Activated B cell treated with CpG ODN at 0.5 μM for 24 hours (primary cell): ENCODE measurements around the gene MICAL3. TPM values are rescaled to one million over a fixed set of nuclear protein-coding genes. Genes with fewer than 3 reads are reported as not detected.
"Not testable (repeated sequence)": the region's sequence is repeated elsewhere in the genome, so short reads cannot be mapped to it uniquely, and the experiment has no call there.

Experiments
- ATAC-seq: fragments of 200-7000 bp; cut with Tn5 transposase; one replicate; pipeline ENCODE4 v1.10.0; 2021; ENCODE audit warnings: low read depth, mild to moderate bottlenecking, moderate library complexity
- CTCF ChIA-PET: fragments of 350-600 bp; sonication (Branson Sonifier 250); formaldehyde crosslinking; loops from one replicate; lab custom pipeline; 2021; ENCODE audit warnings: antibody characterized with exemption; lab: Charles Lee
- POLR2A ChIA-PET: fragments of 350-600 bp; sonication (Branson Sonifier 250); formaldehyde crosslinking; loops from one replicate; lab custom pipeline; 2021; ENCODE audit warnings: antibody characterized with exemption; lab: Charles Lee
- DNase-seq: peaks from one replicate; pipeline ENCODE4 v3.0.0; 2022
- H3K27ac Mint-ChIP-seq: one replicate; pipeline ENCODE4 v1.8.0; 2020; ENCODE audit warnings: mixed read lengths
- H3K27me3 Mint-ChIP-seq: one replicate; pipeline ENCODE4 v1.8.0; 2021; ENCODE audit warnings: mixed read lengths
- H3K36me3 Mint-ChIP-seq: one replicate; pipeline ENCODE4 v1.8.0; 2021; ENCODE audit warnings: low read depth, mixed read lengths
- H3K4me1 Mint-ChIP-seq: one replicate; pipeline ENCODE4 v1.8.0; 2021; ENCODE audit warnings: mixed read lengths
- H3K4me3 Mint-ChIP-seq: one replicate; pipeline ENCODE4 v1.8.0; 2020; ENCODE audit warnings: mild to moderate bottlenecking, mixed read lengths
- H3K9me3 Mint-ChIP-seq: one replicate; pipeline ENCODE4 v1.8.0; 2020; ENCODE audit warnings: mixed read lengths
- CTCF ChIP-seq: fragments of 200-600 bp; IDR thresholded peaks from one replicate; pipeline ENCODE4 v1.8.0; 2022; ENCODE audit warnings: antibody characterized with exemption, mild to moderate bottlenecking
- intact Hi-C: fragments of 100-400 bp; cut with micrococcal nuclease; formaldehyde crosslinking; loops from one replicate; pipeline ENCODE4 v1.15.1; 2024
- total RNA-seq: library from RNA; stranded (reverse); gene quantifications from 2 replicates; pipeline ENCODE4 v1.2.3, GENCODE V29; 2022

Gene MICAL3
- total RNA-seq, 1 donor from 2014 or later = 257 TPM

GRCh38 chr22:18057568-18058209 lies 33.3 kb upstream of the MICAL3 start:
- peak overlapping the region; percentile 97 for H3K27ac Mint-ChIP-seq
- no peak for TF ChIP-seq CTCF
- DNase-seq = peak; percentile 53
- ATAC-seq = peak; percentile 83
- POLR2A ChIA-PET = interaction anchor here (0.6 to 4.6 kb wide), 21 partner anchors 8 to 488 kb away, joined by 3 to 50 read pairs (median 8); partner anchors contain the start of genes BID, MICAL3 and PEX26
- H3K9me3 Mint-ChIP-seq = no peaks in the 10 kb centered on the region
- intact Hi-C loops = loop anchor here (1.0 to 2.0 kb wide), 6 partner anchors 9 to 259 kb away; partner anchors contain the start of gene MICAL3
- CTCF ChIA-PET = interaction anchor here (0.9 to 4.8 kb wide), 4 partner anchors 14 to 45 kb away, joined by 3 to 44 read pairs (median 13); partner anchors contain the start of genes MICAL3 and PEX26
- peak overlapping the region; percentile 71 for H3K4me3 Mint-ChIP-seq
- H3K4me1 Mint-ChIP-seq = peaks cover 49% of the 10 kb centered on the region
- H3K36me3 Mint-ChIP-seq = no peaks in the 10 kb centered on the region
- H3K27me3 Mint-ChIP-seq = no peaks in the 10 kb centered on the region

GRCh38 chr22:18056807-18057474 lies 32.6 kb upstream of the MICAL3 start:
- Mint-ChIP-seq H3K4me3 (peak overlapping the region; percentile 71), H3K27me3 (no peaks in the 10 kb centered on the region)
- ATAC-seq = peak; percentile 65

GRCh38 chr22:18056161-18056666 lies 31.9 kb upstream of the MICAL3 start:
- ChIA-PET CTCF (interaction anchor here (0.8 to 4.8 kb wide), 5 partner anchors 15 to 32 kb away, joined by 3 to 44 read pairs (median 6); partner anchors contain the start of genes MICAL3 and PEX26), POLR2A (interaction anchor here (0.6 to 4.6 kb wide), 14 partner anchors 9 to 494 kb away, joined by 3 to 50 read pairs (median 9); partner anchors contain the start of genes MICAL3 and PEX26)
- Mint-ChIP-seq H3K36me3 (no peaks in the 10 kb centered on the region), H3K4me3 (peak overlapping the region; percentile 70), H3K27ac (peak overlapping the region; percentile 97), H3K9me3 (no peaks in the 10 kb centered on the region), H3K4me1 (peaks cover 47% of the 10 kb centered on the region), H3K27me3 (no peaks in the 10 kb centered on the region)
- no peak for DNase-seq
- no peak for TF ChIP-seq CTCF
- intact Hi-C loops = loop anchor here (2.0 kb wide), 1 partner anchor 45 kb away; no protein-coding TSS in a partner anchor
- ATAC-seq = peak; percentile 5

More at GRCh38 chr22:18056807-18057474, 32.6 kb upstream of the MICAL3 start:
- Mint-ChIP-seq H3K27ac (peak overlapping the region; percentile 97), H3K36me3 (no peaks in the 10 kb centered on the region), H3K4me1 (peaks cover 49% of the 10 kb centered on the region), H3K9me3 (no peaks in the 10 kb centered on the region)
- POLR2A ChIA-PET = interaction anchor here (0.6 to 4.6 kb wide), 23 partner anchors 9 to 790 kb away, joined by 3 to 50 read pairs (median 8); partner anchors contain the start of genes BID, MICAL3 and PEX26
- TF ChIP-seq CTCF = no peak
- CTCF ChIA-PET = interaction anchor here (0.8 to 4.8 kb wide), 6 partner anchors 15 to 44 kb away, joined by 3 to 44 read pairs (median 4); partner anchors contain the start of genes MICAL3 and PEX26
- intact Hi-C loops = loop anchor here (1.0 to 2.0 kb wide), 6 partner anchors 9 to 259 kb away; partner anchors contain the start of gene MICAL3
- DNase-seq = peak; percentile 60

- POLR2A ChIA-PET = interaction anchor here (0.6 to 4.6 kb wide), 7 partner anchors 15 to 428 kb away, joined by 6 to 50 read pairs (median 12); partner anchors contain the start of gene PEX26
- Mint-ChIP-seq H3K27ac (peak overlapping the region; percentile 97), H3K9me3 (no peaks in the 10 kb centered on the region), H3K36me3 (no peaks in the 10 kb centered on the region), H3K4me3 (no peak overlapping the region), H3K27me3 (no peaks in the 10 kb centered on the region), H3K4me1 (peaks cover 45% of the 10 kb centered on the region)
- ATAC-seq = no peak
- CTCF ChIA-PET = interaction anchor here (3.6 to 4.8 kb wide), 2 partner anchors 20 to 31 kb away, joined by 20 to 44 read pairs; partner anchors contain the start of genes MICAL3 and PEX26
- TF ChIP-seq CTCF = no peak
- no peak for DNase-seq
- intact Hi-C loops = loop anchor here (2.0 kb wide), 1 partner anchor 45 kb away; no protein-coding TSS in a partner anchor
Measured at GRCh38 chr22:18055619-18056160, 31.3 kb upstream of the MICAL3 start.

GRCh38 chr22:18053216-18053946 lies 29.0 kb upstream of the MICAL3 start:
- CTCF ChIA-PET = not testable (repeated sequence)

GRCh38 chr22:18051113-18051512 lies 26.8 kb upstream of the MICAL3 start:
- H3K36me3 Mint-ChIP-seq, intact Hi-C loops, DNase-seq: not testable (repeated sequence)

More at GRCh38 chr22:18053216-18053946, 29.0 kb upstream of the MICAL3 start:
- H3K4me3 Mint-ChIP-seq, H3K27ac Mint-ChIP-seq, H3K36me3 Mint-ChIP-seq, H3K9me3 Mint-ChIP-seq, ATAC-seq, intact Hi-C loops, DNase-seq, H3K27me3 Mint-ChIP-seq: not testable (repeated sequence)
- POLR2A ChIA-PET = interaction anchor here (1.4 kb wide), 1 partner anchor 10 kb away, joined by 3 read pairs; no protein-coding TSS in a partner anchor
- H3K4me1 Mint-ChIP-seq = peaks cover 31% of the 10 kb centered on the region

More at GRCh38 chr22:18051113-18051512, 26.8 kb upstream of the MICAL3 start:
- H3K27ac Mint-ChIP-seq, H3K4me3 Mint-ChIP-seq, H3K9me3 Mint-ChIP-seq, H3K4me1 Mint-ChIP-seq, H3K27me3 Mint-ChIP-seq, ATAC-seq, CTCF ChIA-PET: not testable (repeated sequence)
- POLR2A ChIA-PET = interaction anchor here (0.6 kb wide), 1 partner anchor 282 kb away, joined by 4 read pairs; no protein-coding TSS in a partner anchor
